IMR-90 (cell line): Measurements from ENCODE around the gene CAMTA1. TPM values are rescaled to one million over a fixed set of nuclear protein-coding genes. Genes with fewer than 3 reads are reported as not detected.

Experiments
- ATAC-seq: fragments of 200-7000 bp; cut with Tn5 transposase; 2 replicates; pipeline ENCODE4 v1.9.1; 2020; ENCODE audit warnings: low read depth, mild to moderate bottlenecking, moderate library complexity
- BruUV-seq: library from RNA; stranded (reverse); fragments of 400-500 nt; replicated peaks from 2 replicates; lab custom pipeline; 2021; lab: Mats Ljungman, UMichigan
- CTCF ChIA-PET: fragments of 300-600 bp; formaldehyde crosslinking; extraction: SDS; loops from one replicate; lab custom pipeline; 2021; ENCODE audit warnings: antibody characterized with exemption; lab: Yijun Ruan, JAX
- POLR2A ChIA-PET: fragments of 300-600 bp; sonication (Branson Sonifier 250); formaldehyde crosslinking; loops from one replicate; lab custom pipeline; 2022; ENCODE audit warnings: antibody characterized with exemption; ENCODE audit not compliant: unreplicated experiment; lab: Charles Lee
- DNase-seq: peaks from one replicate; pipeline ENCODE4 v3.0.0; 2013
- H2AFZ ChIP-seq: replicated peaks from 2 replicates; pipeline ENCODE3; 2013; ENCODE audit warnings: low read length, mild to moderate bottlenecking; ENCODE audit not compliant: poor library complexity
- H2AK5ac ChIP-seq: 2 replicates; pipeline ENCODE4 v1.6.1; 2013; ENCODE audit warnings: low read depth, low read length, inconsistent platforms
- H2AK9ac ChIP-seq: replicated peaks from 2 replicates; pipeline ENCODE3; 2013; ENCODE audit warnings: mild to moderate bottlenecking, low read depth, low read length, moderate library complexity; ENCODE audit not compliant: poor library complexity
- H2BK120ac ChIP-seq: 2 replicates; pipeline ENCODE4 v1.6.1; 2013; ENCODE audit warnings: low read depth, low read length, inconsistent platforms
- H2BK15ac ChIP-seq: 3 replicates; pipeline ENCODE4 v1.6.1; 2013; ENCODE audit warnings: low read depth, low read length, inconsistent platforms
- H2BK20ac ChIP-seq: 2 replicates; pipeline ENCODE4 v1.6.1; 2013; ENCODE audit warnings: low read depth, mild to moderate bottlenecking, inconsistent platforms, low read length, moderate library complexity
- H2BK5ac ChIP-seq: 2 replicates; pipeline ENCODE4 v1.6.1; 2013; ENCODE audit warnings: mild to moderate bottlenecking, low read depth, low read length, inconsistent platforms; ENCODE audit not compliant: poor library complexity, severe bottlenecking
- H3K14ac ChIP-seq: replicated peaks from 2 replicates; pipeline ENCODE4 v1.6.1; 2013; ENCODE audit warnings: low read depth, low read length, inconsistent platforms
- H3K18ac ChIP-seq: 2 replicates; pipeline ENCODE4 v1.6.1; 2013; ENCODE audit warnings: low read depth, low read length, control low read depth
- H3K23ac ChIP-seq: 2 replicates; pipeline ENCODE4 v1.6.1; 2013; ENCODE audit warnings: low read depth, low read length, inconsistent platforms
- H3K27ac ChIP-seq: 2 replicates; pipeline ENCODE4 v1.5.1; 2013; ENCODE audit warnings: mild to moderate bottlenecking, control low read depth, low read length; ENCODE audit not compliant: insufficient read depth
- H3K27me3 ChIP-seq: 2 replicates; pipeline ENCODE4 v1.6.1; 2013; ENCODE audit warnings: low read length; ENCODE audit not compliant: control insufficient read depth, insufficient read depth
- H3K36me3 ChIP-seq: 2 replicates; pipeline ENCODE4 v1.6.1; 2013; ENCODE audit warnings: low read length, mixed read lengths; ENCODE audit not compliant: control insufficient read depth, insufficient read depth
- H3K4ac ChIP-seq: 2 replicates; pipeline ENCODE4 v1.6.1; 2013; ENCODE audit warnings: low read depth, low read length, inconsistent platforms
- H3K4me1 ChIP-seq: 2 replicates; pipeline ENCODE4 v1.6.1; 2013; ENCODE audit warnings: low read length, mixed read lengths; ENCODE audit not compliant: control insufficient read depth, insufficient read depth
- H3K4me2 ChIP-seq: 2 replicates; pipeline ENCODE4 v1.6.1; 2013; ENCODE audit warnings: low read depth, mild to moderate bottlenecking, control low read depth, low read length, moderate library complexity
- H3K4me3 ChIP-seq: 2 replicates; pipeline ENCODE4 v1.5.1; 2013; ENCODE audit warnings: low read depth, mild to moderate bottlenecking, control low read depth, low read length, moderate library complexity; ENCODE audit not compliant: insufficient read depth
- H3K56ac ChIP-seq: 2 replicates; pipeline ENCODE4 v1.6.1; 2013; ENCODE audit warnings: low read length, inconsistent platforms; ENCODE audit not compliant: insufficient read depth; ENCODE audit errors: extremely low read depth
- H3K79me1 ChIP-seq, 2 experiments: 2 replicates each; pipeline ENCODE4 v1.6.1; 2013; ENCODE audit warnings: low read length in 2 of 2, inconsistent platforms in 1 of 2, low read depth in 1 of 2
- H3K9ac ChIP-seq: 2 replicates; pipeline ENCODE4 v1.6.1; 2013; ENCODE audit warnings: low read depth, low read length, control low read depth
- H3K9me1 ChIP-seq: 2 replicates; pipeline ENCODE4 v1.6.1; 2013; ENCODE audit warnings: low read length, inconsistent platforms; ENCODE audit not compliant: insufficient read depth
- H3K9me3 ChIP-seq: 2 replicates; pipeline ENCODE4 v1.6.1; 2013; ENCODE audit warnings: low read length; ENCODE audit not compliant: control insufficient read depth, insufficient read depth
- H4K20me1 ChIP-seq: 2 replicates; pipeline ENCODE4 v1.6.1; 2013; ENCODE audit warnings: low read length, inconsistent platforms; ENCODE audit not compliant: insufficient read depth
- H4K5ac ChIP-seq: 2 replicates; pipeline ENCODE4 v1.6.1; 2013; ENCODE audit warnings: mild to moderate bottlenecking, low read depth, low read length, control low read depth
- H4K8ac ChIP-seq, 2 experiments: 2 replicates each; pipeline ENCODE4 v1.6.1; 2013; ENCODE audit warnings: low read depth in 2 of 2, low read length in 2 of 2, control low read depth in 1 of 2, inconsistent platforms in 1 of 2
- H4K91ac ChIP-seq: 2 replicates; pipeline ENCODE4 v1.6.1; 2013; ENCODE audit warnings: low read depth, low read length, inconsistent platforms; ENCODE audit not compliant: insufficient read depth
- ELK1 ChIP-seq: fragments of 150-350 bp; IDR thresholded peaks from 2 replicates; pipeline ENCODE4 v1.6.1; 2016; ENCODE audit warnings: low read depth, mild to moderate bottlenecking, low read length, moderate library complexity, borderline replicate concordance
- MAFK ChIP-seq: IDR thresholded peaks from 2 replicates; pipeline ENCODE4 v1.6.1; 2012; ENCODE audit warnings: low read depth, low read length, improper control_type of control experiment
- POLR2A ChIP-seq: IDR thresholded peaks from 2 replicates; pipeline ENCODE4 v1.6.1; 2012; ENCODE audit warnings: mild to moderate bottlenecking, low read depth, low read length
- RAD21 ChIP-seq: IDR thresholded peaks from 2 replicates; pipeline ENCODE4 v1.6.1; 2012; ENCODE audit warnings: low read length, improper control_type of control experiment
- RCOR1 ChIP-seq: IDR thresholded peaks from 2 replicates; pipeline ENCODE4 v1.6.1; 2012; ENCODE audit warnings: mild to moderate bottlenecking, low read length, improper control_type of control experiment; ENCODE audit not compliant: insufficient replicate concordance
- WGBS, 2 experiments: methylation state at CpG; one replicate each; pipeline versions ENCODE4 v1.1.5 to v1.1.7; 2013; ENCODE audit warnings: missing lambda C conversion rate in 2 of 2; ENCODE audit not compliant: insufficient read length in 1 of 2; ENCODE audit errors: extremely low coverage in 2 of 2; 5-methylcytosine and 5-hydroxymethylcytosine counted together
- dilution Hi-C: fragments of 300-500 bp; cut with HindIII; formaldehyde crosslinking; loops from one replicate; pipeline ENCODE4 v1.14.3; 2018; ENCODE audit warnings: low sequenced_read_pairs; ENCODE audit not compliant: unreplicated experiment
- in situ Hi-C: fragments of 300-500 bp; cut with MboI; formaldehyde crosslinking; loops from 3 replicates; pipeline ENCODE4 v1.14.3; 2019; ENCODE audit warnings: low sequenced_read_pairs, inconsistent platforms, mixed read lengths
- intact Hi-C: fragments of 100-400 bp; cut with micrococcal nuclease; formaldehyde crosslinking; loops from 2 replicates; pipeline ENCODE4 v1.10.0; 2022
- polyA plus RNA-seq, 3 experiments: library from polyadenylated mRNA; depleted of rRNA; stranded (reverse); fragments of >200 nt; gene quantifications; 2 replicates each; pipeline ENCODE4 v1.2.3, GENCODE V29; 2012; ENCODE audit warnings: low replicate concordance in 1 of 3
- total RNA-seq: library from RNA; depleted of rRNA; stranded (reverse); fragments of >200 nt; gene quantifications from 2 replicates; pipeline ENCODE4 v1.2.3, GENCODE V29; 2012

CAMTA1 gene
- total and polyA plus RNA-seq, 2 of the 4 experiments (the other 2 are of a cell fraction), result 35.5 to 74.3 TPM

GRCh38 chr1:7338439-7338838 lies 553.2 kb downstream of the CAMTA1 start:
- Histone ChIP-seq H3K27me3 (no peaks in the 10 kb centered on the region), H3K27ac (no peak overlapping the region), H4K5ac (no peak overlapping the region), H2AK5ac (no peak overlapping the region), H3K9me3 (no peaks in the 10 kb centered on the region), H4K8ac (no peak overlapping the region), H2BK20ac (no peak overlapping the region), H3K4me3 (no peak overlapping the region), H3K9me1 (0 out of 2 replicates have a peak, but pooled peaks cover 4% of the 10 kb centered on the region), H3K4me1 (peaks cover 18% of the 10 kb centered on the region), H3K4ac (no peak overlapping the region), H2BK15ac (no peak overlapping the region), H2AFZ (no peak overlapping the region), H3K4me2 (no peak overlapping the region), H4K20me1 (no peaks in the 10 kb centered on the region), H3K14ac (no peak overlapping the region), H3K79me1 (no peaks in the 10 kb centered on the region), H4K91ac (no peak overlapping the region), H3K9ac (no peak overlapping the region), H3K23ac (no peak overlapping the region), H3K36me3 (no peaks in the 10 kb centered on the region), H2BK120ac (no peak overlapping the region), H3K18ac (no peak overlapping the region), H2BK5ac (no peak overlapping the region), H3K56ac (no peak overlapping the region), H2AK9ac (no peak overlapping the region)
- dilution Hi-C loops (no loop called here), in situ Hi-C loops (no loop called here), intact Hi-C loops (no loop called here)
- WGBS, 2 experiments, result 96% methylated on average over 3 of the region's 7 CpGs; no CpG with 5 or more reads in 1 of the 2 experiments
- DNase-seq (no peak), ATAC-seq (no peak)
- CTCF ChIA-PET, result no interaction called here
- POLR2A ChIA-PET, result no interaction called here
- TF ChIP-seq POLR2A, result no peak
- peak; percentile 56 for TF ChIP-seq MAFK
- no peak for TF ChIP-seq ELK1
- no peak for TF ChIP-seq RAD21
- TF ChIP-seq RCOR1, result no peak
- no TSS peak for BruUV-seq
